Tibial artery (tissue), 4 donors: ENCODE data around the gene SUSD1.

Source experiments
- DNase-seq, 2 donors: peaks; one replicate each; pipeline ENCODE4 v3.0.0-alpha.2; 2019
- H3K27ac ChIP-seq, 2 donors: fragments of 200-600 bp; sonication (generic) in 1 of 2; 1 replicate in 1 of 2; 2 replicates in 1 of 2; pipeline ENCODE4 v1.5.1; 2018 to 2019; ENCODE audit warnings: mild to moderate bottlenecking in 1 of 2
- H3K27me3 ChIP-seq, 2 donors: fragments of 200-600 bp; sonication (generic) in 1 of 2; one replicate each; pipeline versions ENCODE4 v1.5.1 to v1.6.0; 2016 to 2019
- H3K36me3 ChIP-seq, 3 donors: fragments of 200-600 bp; sonication (generic) in 2 of 3; one replicate each; pipeline ENCODE4 v1.5.1; 2016 to 2019; ENCODE audit warnings: mild to moderate bottlenecking in 2 of 3
- H3K4me1 ChIP-seq, 4 donors: fragments of 200-600 bp; sonication (generic) in 2 of 4; 1 replicate in 3 of 4; 2 replicates in 1 of 4; pipeline ENCODE4 v1.5.1; 2016 to 2019
- H3K4me3 ChIP-seq, 2 donors: fragments of 200-600 bp; sonication (generic) in 1 of 2; 1 replicate in 1 of 2; 2 replicates in 1 of 2; pipeline ENCODE4 v1.5.1; 2018 to 2019; ENCODE audit warnings: mild to moderate bottlenecking in 2 of 2
- H3K9me3 ChIP-seq, 3 donors: fragments of 200-600 bp; sonication (generic) in 1 of 3; one replicate each; pipeline ENCODE4 v1.5.1; 2016 to 2019
- intact Hi-C: fragments of 100-400 bp; cut with DNase I; formaldehyde crosslinking; loops from one replicate; pipeline ENCODE4 v1.15.0; 2023; ENCODE audit warnings: low total_unique reads
- TF ChIP-seq, protein P1 (sequence below), 2 experiments: fragments of 200-600 bp in 1 of 2; fragments of 450-650 bp in 1 of 2; IDR thresholded peaks; one replicate each; pipeline ENCODE4 v1.5.1; 2017 to 2019; ENCODE audit warnings: antibody characterized with exemption in 2 of 2, mild to moderate bottlenecking in 1 of 2, moderate library complexity in 1 of 2

Gene SUSD1

DNA sequence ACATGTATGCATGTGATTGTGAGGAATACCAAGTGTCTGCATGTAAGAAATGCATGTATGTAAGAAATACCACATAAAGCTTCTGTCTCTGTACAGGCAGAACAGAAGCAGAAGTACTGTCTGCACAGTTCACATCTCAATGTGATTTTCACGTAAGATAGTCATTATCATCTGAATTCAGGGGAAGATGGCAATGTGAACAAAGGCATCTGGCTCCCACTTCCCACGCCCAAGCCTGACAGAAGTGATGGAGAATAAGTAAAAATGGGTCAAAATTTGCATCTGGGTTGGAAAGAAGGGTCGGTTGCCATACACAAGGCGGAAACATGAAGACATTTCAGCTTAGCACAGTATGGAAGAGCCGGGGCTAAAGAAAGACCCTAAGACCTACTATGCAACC is 71.7 kb downstream of the SUSD1 start:
- TF ChIP-seq, protein P1, sequence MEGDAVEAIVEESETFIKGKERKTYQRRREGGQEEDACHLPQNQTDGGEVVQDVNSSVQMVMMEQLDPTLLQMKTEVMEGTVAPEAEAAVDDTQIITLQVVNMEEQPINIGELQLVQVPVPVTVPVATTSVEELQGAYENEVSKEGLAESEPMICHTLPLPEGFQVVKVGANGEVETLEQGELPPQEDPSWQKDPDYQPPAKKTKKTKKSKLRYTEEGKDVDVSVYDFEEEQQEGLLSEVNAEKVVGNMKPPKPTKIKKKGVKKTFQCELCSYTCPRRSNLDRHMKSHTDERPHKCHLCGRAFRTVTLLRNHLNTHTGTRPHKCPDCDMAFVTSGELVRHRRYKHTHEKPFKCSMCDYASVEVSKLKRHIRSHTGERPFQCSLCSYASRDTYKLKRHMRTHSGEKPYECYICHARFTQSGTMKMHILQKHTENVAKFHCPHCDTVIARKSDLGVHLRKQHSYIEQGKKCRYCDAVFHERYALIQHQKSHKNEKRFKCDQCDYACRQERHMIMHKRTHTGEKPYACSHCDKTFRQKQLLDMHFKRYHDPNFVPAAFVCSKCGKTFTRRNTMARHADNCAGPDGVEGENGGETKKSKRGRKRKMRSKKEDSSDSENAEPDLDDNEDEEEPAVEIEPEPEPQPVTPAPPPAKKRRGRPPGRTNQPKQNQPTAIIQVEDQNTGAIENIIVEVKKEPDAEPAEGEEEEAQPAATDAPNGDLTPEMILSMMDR (IDR thresholded peaks at IDR 0.05), result no peak

DNA sequence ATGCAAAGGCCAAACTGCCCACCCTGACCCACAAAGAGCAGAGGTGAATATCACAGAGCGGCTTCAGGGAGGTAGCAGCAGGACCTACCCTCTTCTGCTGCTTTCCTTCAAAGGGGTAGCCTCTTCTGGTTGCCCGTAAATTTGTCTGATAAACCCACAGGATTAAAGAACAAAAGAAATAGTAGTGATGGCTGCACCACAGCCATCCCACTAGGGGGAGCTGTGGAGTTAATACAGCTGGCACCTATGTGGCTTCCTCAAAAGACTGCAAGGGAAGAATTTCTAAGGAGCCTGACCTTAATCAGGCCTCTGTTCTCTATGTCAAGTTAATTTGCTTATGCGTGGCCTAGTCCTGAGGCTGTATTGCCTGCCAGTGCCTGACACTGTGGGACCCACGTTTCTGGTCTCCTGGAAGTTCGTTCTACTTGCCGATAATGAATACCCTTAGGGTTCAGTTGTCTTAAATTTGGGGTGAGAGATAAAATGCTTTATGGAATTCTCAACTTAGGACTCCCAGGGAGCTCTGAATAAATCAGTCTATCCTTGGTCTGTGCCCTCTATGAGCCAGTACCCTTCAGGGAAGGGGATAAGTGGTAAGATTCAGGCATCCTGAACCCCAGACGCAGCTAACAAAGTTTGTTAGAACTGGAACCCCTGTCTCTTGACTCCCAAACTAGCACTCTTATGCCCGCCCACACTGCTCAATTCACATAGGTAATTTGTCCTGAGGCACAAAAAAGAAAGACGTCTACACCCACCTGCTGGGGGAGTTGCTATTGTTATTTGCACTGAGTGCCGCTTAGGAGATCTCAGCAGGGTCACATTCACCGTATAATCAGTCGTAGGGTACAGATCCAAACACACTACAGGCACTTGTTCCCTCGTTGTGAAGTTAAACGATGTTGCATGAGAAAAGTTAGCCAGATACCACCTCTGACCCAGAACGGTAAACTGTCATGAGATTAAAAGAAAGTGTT is 77.1 kb downstream of the SUSD1 start:
- Histone ChIP-seq H3K27me3 (no peaks in the 10 kb centered on the region), H3K36me3 (no peaks in the 10 kb centered on the region), H3K9me3 (no peaks in the 10 kb centered on the region), H3K4me1 (no peaks in the 10 kb centered on the region), H3K4me3 (no peak overlapping the region), H3K27ac (no peak overlapping the region)
- TF ChIP-seq, protein P1 (IDR thresholded peaks at IDR 0.05), result peak; percentile 83 to 88
- intact Hi-C loops, result loop anchor here (5.0 kb wide), 1 partner anchor 264 kb away; no protein-coding TSS in a partner anchor
- peak in 1 of 2 donors; percentile 43 for DNase-seq

More for the DNA sequence above, 71.7 kb downstream of the SUSD1 start:
- H3K27me3 ChIP-seq, result no peaks in the 10 kb centered on the region
- no peak overlapping the region for H3K27ac ChIP-seq
- no peak overlapping the region for H3K4me3 ChIP-seq
- H3K36me3 ChIP-seq, result no peaks in the 10 kb centered on the region
- no peaks in the 10 kb centered on the region for H3K4me1 ChIP-seq
- no peaks in the 10 kb centered on the region for H3K9me3 ChIP-seq
- no peak for DNase-seq
- intact Hi-C loops, result no loop called here

DNA sequence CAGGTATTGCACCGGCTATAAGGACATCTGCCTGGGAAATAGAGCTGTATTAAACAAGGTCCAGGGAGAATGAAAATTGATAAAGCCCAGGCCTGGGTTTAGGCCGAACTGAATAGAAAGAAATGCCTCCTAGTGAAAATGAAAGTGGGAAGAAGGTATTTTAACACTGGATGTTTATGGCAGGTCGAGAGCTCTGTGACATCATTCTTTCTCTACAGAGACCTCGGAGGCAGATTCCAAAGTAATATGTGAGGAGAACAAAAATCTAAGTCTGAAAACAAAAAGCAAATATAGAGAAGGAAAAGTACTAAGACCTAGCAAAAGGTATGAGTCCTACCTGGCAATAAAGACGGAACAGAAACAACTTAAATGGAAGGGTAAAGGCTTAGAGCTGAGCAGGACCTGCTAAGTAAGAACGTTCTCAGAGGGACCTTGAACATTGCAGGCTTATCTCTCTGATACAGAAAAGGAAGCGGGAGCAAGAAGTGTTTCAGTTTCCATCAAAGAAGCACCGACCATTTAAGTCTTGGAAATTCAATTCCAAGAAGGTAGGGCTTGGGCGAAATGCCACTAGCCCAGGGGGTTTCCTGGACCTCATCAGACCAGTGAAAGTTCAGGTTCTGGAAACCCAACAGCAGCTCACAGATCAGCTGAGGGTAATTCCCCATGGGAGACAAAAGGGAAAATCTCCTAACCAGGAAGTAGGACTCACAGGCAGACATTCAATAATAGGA is 80.0 kb downstream of the SUSD1 start:
- DNase-seq, result no peak
- intact Hi-C loops, result loop anchor here (5.0 kb wide), 1 partner anchor 267 kb away; no protein-coding TSS in a partner anchor
- Histone ChIP-seq H3K9me3 (no peaks in the 10 kb centered on the region), H3K27ac (no peak overlapping the region), H3K4me3 (no peak overlapping the region), H3K36me3 (no peaks in the 10 kb centered on the region), H3K27me3 (no peaks in the 10 kb centered on the region), H3K4me1 (no peaks in the 10 kb centered on the region)
- TF ChIP-seq, protein P1 (IDR thresholded peaks at IDR 0.05), result no peak

DNA sequence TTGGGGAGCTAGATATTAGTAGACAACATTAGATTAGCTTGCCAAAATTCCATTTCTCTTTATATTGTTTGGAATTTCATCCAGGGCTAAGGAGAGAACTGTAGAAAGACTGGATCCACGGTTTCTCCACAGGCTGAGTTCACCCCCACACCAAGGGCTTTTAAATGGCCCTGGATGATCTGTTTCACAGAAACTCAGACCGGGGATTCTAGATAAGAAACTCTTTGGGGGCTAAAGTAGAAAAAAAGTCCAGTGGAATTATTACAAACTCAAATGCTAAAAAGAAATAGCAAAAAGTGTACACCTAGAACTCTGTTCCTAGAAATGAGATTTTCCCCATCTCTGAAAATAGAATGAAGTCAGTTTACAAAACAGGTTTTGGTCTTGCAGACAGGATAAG is 80.9 kb downstream of the SUSD1 start:
- H3K4me1 ChIP-seq, result no peaks in the 10 kb centered on the region
- H3K27me3 ChIP-seq, result no peaks in the 10 kb centered on the region
- no peaks in the 10 kb centered on the region for H3K36me3 ChIP-seq
- no peak overlapping the region for H3K4me3 ChIP-seq
- TF ChIP-seq, protein P1 (IDR thresholded peaks at IDR 0.05), result no peak
- DNase-seq, result no peak
- intact Hi-C loops, result no loop called here
- no peak overlapping the region for H3K27ac ChIP-seq
- no peaks in the 10 kb centered on the region for H3K9me3 ChIP-seq

DNA sequence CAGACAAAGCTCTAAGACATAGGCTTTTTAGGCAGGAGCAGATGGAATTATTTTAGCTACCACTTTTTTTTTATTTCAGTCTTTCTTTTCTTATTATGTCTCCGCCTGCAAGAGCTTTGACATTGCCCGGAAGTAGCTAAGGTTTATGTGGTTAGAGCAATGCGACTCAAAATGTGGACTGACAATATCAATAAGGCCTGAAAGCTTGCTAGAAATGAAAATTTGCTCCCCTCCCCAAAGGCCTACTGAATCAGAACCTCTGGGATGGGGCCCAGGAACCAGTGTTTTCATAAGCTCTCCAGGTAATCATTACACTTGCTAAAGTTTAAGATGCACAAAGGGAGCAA is 81.3 kb downstream of the SUSD1 start:
- no peak overlapping the region for H3K4me3 ChIP-seq
- no peaks in the 10 kb centered on the region for H3K36me3 ChIP-seq
- no peaks in the 10 kb centered on the region for H3K4me1 ChIP-seq
- intact Hi-C loops, result no loop called here
- DNase-seq, result no peak
- no peaks in the 10 kb centered on the region for H3K9me3 ChIP-seq
- no peak overlapping the region for H3K27ac ChIP-seq
- TF ChIP-seq, protein P1 (IDR thresholded peaks at IDR 0.05), result no peak
- no peaks in the 10 kb centered on the region for H3K27me3 ChIP-seq
